WERI-Rb-1 (cell line): Measurements from ENCODE around the gene KCNA10.

Experiments
- DNase-seq: peaks from one replicate; pipeline ENCODE4 v3.0.0-alpha.2; 2020
- H3K27ac ChIP-seq: fragments of 250-450 bp; sonication (Bioruptor Pico); 2 replicates; pipeline ENCODE4 v1.5.1; 2020; ENCODE audit warnings: mild to moderate bottlenecking, moderate library complexity
- H3K27me3 ChIP-seq: fragments of 250-450 bp; sonication (Bioruptor Pico); 2 replicates; pipeline ENCODE4 v1.5.1; 2021; ENCODE audit warnings: mild to moderate bottlenecking, low read depth, moderate library complexity; ENCODE audit not compliant: insufficient read depth, severe bottlenecking
- H3K36me3 ChIP-seq: fragments of 250-450 bp; sonication (Bioruptor Pico); 2 replicates; pipeline ENCODE4 v1.5.1; 2020; ENCODE audit warnings: mild to moderate bottlenecking, moderate library complexity
- H3K4me3 ChIP-seq: 2 replicates; pipeline ENCODE4 v1.5.1; 2011; ENCODE audit warnings: low read depth, mild to moderate bottlenecking, control low read depth, low read length
- H3K9me3 ChIP-seq: fragments of 250-450 bp; sonication (Bioruptor Pico); 2 replicates; pipeline ENCODE4 v1.5.1; 2021; ENCODE audit warnings: mild to moderate bottlenecking, moderate library complexity; ENCODE audit not compliant: severe bottlenecking
- CTCF ChIP-seq: IDR thresholded peaks from 2 replicates; pipeline ENCODE4 v1.5.1; 2011; ENCODE audit warnings: low read depth, mild to moderate bottlenecking, control low read depth, inconsistent platforms, low read length

KCNA10 gene

GRCh38 chr1:110478886-110479285 is 40.1 kb downstream of the KCNA10 start:
- DNase-seq: no peak
- Histone ChIP-seq H3K9me3 (no peaks in the 10 kb centered on the region), H3K4me3 (no peak overlapping the region), H3K27me3 (no peaks in the 10 kb centered on the region), H3K36me3 (no peaks in the 10 kb centered on the region), H3K27ac (no peak overlapping the region)
- TF ChIP-seq CTCF: no peak

- Histone ChIP-seq H3K27ac (peak overlapping the region; percentile 4), H3K27me3 (no peaks in the 10 kb centered on the region), H3K36me3 (no peaks in the 10 kb centered on the region), H3K4me3 (no peak overlapping the region), H3K9me3 (no peaks in the 10 kb centered on the region)
- peak; percentile 33 for DNase-seq
- TF ChIP-seq CTCF: no peak
These were observed 40.9 kb downstream of the KCNA10 start for GRCh38 chr1:110477967-110478640.

GRCh38 chr1:110477445-110477957 is 41.5 kb downstream of the KCNA10 start:
- no peaks in the 10 kb centered on the region for H3K27me3 ChIP-seq
- peak; percentile 71 for TF ChIP-seq CTCF
- H3K27ac ChIP-seq: peak overlapping the region; percentile 4; the same call in 1 of the 2 replicates
- no peak overlapping the region for H3K4me3 ChIP-seq
- H3K36me3 ChIP-seq: no peaks in the 10 kb centered on the region
- H3K9me3 ChIP-seq: no peaks in the 10 kb centered on the region
- peak; percentile 35 for DNase-seq

GRCh38 chr1:110477041-110477440 is 41.9 kb downstream of the KCNA10 start:
- Histone ChIP-seq H3K9me3 (no peaks in the 10 kb centered on the region), H3K36me3 (no peaks in the 10 kb centered on the region), H3K27ac (no peak overlapping the region), H3K4me3 (no peak overlapping the region), H3K27me3 (no peaks in the 10 kb centered on the region)
- no peak for DNase-seq
- no peak for TF ChIP-seq CTCF

GRCh38 chr1:110476028-110476765 is 42.8 kb downstream of the KCNA10 start:
- no peak overlapping the region for H3K4me3 ChIP-seq
- no peak overlapping the region for H3K27ac ChIP-seq
- no peak for TF ChIP-seq CTCF
- H3K36me3 ChIP-seq: no peaks in the 10 kb centered on the region
- DNase-seq: no peak
- no peaks in the 10 kb centered on the region for H3K9me3 ChIP-seq
- no peaks in the 10 kb centered on the region for H3K27me3 ChIP-seq
